ENCODE data around the gene KAT6B. TPM values are rescaled to one million over a fixed set of nuclear protein-coding genes. Genes with fewer than 3 reads are reported as not detected.

KAT6B gene
- total and polyA plus RNA-seq, 7 donors, result 2.1 to 21.3 (median 16.9) TPM

DNA sequence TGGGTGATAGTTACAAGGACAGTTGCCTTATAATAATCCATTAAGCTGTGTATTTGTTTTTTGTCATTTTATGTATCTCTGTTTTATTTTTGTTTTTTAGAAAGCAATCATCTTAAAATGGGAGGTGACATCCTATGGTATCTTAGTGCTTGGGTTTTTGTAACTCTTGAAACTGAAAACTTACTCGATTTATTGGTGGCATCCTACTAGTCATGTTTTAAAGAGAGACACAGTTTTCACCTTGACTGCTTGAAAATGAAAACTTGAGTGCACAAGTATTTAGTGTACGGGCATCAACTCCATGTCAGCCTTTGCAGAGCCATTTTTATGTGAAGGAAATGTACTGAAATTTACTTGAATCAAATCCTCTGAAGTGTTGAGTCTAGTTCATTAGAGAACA lies 181.2 kb downstream of the KAT6B start:
- TF ChIP-seq CTCF (IDR thresholded peaks at IDR 0.05), result no peak
- ATAC-seq, result no peak

DNA sequence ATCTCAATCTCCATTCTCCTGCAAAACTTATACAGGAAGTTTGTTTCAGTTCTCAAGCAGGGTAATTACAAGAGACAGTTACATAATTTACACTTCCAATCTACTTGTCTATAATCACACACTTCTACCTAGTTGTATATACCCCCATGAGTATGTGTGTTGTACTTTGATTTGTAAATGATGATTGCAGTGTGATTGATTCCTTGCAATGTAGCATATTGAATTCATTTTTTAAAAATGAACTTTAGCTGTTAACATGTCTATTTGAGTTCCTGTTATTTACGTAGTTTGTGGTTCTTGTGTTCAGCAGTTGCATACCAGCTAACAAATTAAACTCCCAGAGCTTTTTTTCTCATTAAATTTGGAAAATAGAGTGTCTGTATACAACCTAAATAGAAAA lies 182.6 kb downstream of the KAT6B start:
- no peak for ATAC-seq
- Histone ChIP-seq H3K27ac (no peak overlapping the region), H3K9me3 (no peaks in the 10 kb centered on the region), H3K4me1 (peaks cover 7% of the 10 kb centered on the region), H3K27me3 (ENCODE audit: insufficient read depth in 3 of 3, low read length in 2 of 3) (no peaks in the 10 kb centered on the region), H3K4me3 (no peak overlapping the region), H3K36me3 (ENCODE audit: insufficient read depth in 1 of 2, low read depth in 1 of 2) (peaks cover 0 to 3% of the 10 kb centered on the region in 2 donors)
- intact Hi-C loops (cut with DNase I), result no loop called here
- WGBS, 3 donors, result 87 to 95% (median 91%) methylated on average over 1 of the region's 1 CpG
- TF ChIP-seq CTCF (IDR thresholded peaks at IDR 0.05), result no peak
- DNase-seq, result no peak

More for the DNA sequence above, 181.2 kb downstream of the KAT6B start:
- DNase-seq, result no peak
- H3K4me1 ChIP-seq, result peaks cover 7% of the 10 kb centered on the region
- peaks cover 0 to 4% of the 10 kb centered on the region in 2 donors for H3K36me3 ChIP-seq (ENCODE audit: insufficient read depth in 1 of 2, low read depth in 1 of 2)
- WGBS, 3 donors, result 86 to 99% (median 95%) methylated on average over 2 of the region's 2 CpGs
- intact Hi-C loops (cut with DNase I), result no loop called here
- no peaks in the 10 kb centered on the region for H3K27me3 ChIP-seq (ENCODE audit: insufficient read depth in 3 of 3, low read length in 2 of 3)
- H3K27ac ChIP-seq, result no peak overlapping the region
- H3K9me3 ChIP-seq, result no peaks in the 10 kb centered on the region
- no peak overlapping the region for H3K4me3 ChIP-seq

- no peak for TF ChIP-seq CTCF (IDR thresholded peaks at IDR 0.05)
- Histone ChIP-seq H3K27ac (no peak overlapping the region), H3K9me3 (no peaks in the 10 kb centered on the region), H3K36me3 (ENCODE audit: insufficient read depth in 1 of 2, low read depth in 1 of 2) (peaks cover 0 to 3% of the 10 kb centered on the region in 2 donors), H3K27me3 (ENCODE audit: insufficient read depth in 3 of 3, low read length in 2 of 3) (no peaks in the 10 kb centered on the region), H3K4me1 (peaks cover 7% of the 10 kb centered on the region), H3K4me3 (no peak overlapping the region)
- DNase-seq, result no peak
- ATAC-seq, result no peak
- 77 to 94% (median 80%) methylated on average over 5 of the region's 5 CpGs for WGBS, 3 donors
- intact Hi-C loops (cut with DNase I), result no loop called here
These were observed 183.0 kb downstream of the KAT6B start for GRCh38 chr10:75009426-75009825.

DNA sequence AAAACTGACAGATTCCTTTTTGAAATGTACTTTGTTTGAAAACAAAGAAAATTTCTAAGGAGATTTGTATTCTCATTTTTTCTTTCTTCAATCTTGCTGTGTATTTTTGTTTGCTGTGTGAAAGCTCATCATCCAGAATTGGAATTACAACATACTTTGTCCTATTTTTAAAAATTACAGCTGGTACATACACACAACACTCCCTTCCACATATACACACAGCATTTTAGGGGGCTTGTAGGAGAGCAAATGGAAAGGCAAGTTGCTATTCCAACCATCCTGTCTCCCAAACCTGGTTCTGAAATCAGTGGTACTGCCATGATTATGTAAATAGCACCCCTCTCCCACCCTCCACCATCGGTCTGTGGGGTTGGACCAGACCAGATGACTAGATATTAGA lies 184.0 kb downstream of the KAT6B start:
- no peak overlapping the region for H3K27ac ChIP-seq
- no peak for TF ChIP-seq CTCF (IDR thresholded peaks at IDR 0.05)
- intact Hi-C loops (cut with DNase I), result no loop called here
- WGBS, 3 donors, result 95 to 97% (median 96%) methylated on average over 1 of the region's 1 CpG
- ATAC-seq (peak in 1 of 4 donors; percentile 50), DNase-seq (no peak)
- peaks cover 13% of the 10 kb centered on the region for H3K4me1 ChIP-seq
- no peaks in the 10 kb centered on the region for H3K27me3 ChIP-seq (ENCODE audit: insufficient read depth in 3 of 3, low read length in 2 of 3)
- peaks cover 0 to 3% of the 10 kb centered on the region in 2 donors for H3K36me3 ChIP-seq (ENCODE audit: insufficient read depth in 1 of 2, low read depth in 1 of 2)
- no peak overlapping the region for H3K4me3 ChIP-seq
- H3K9me3 ChIP-seq, result no peaks in the 10 kb centered on the region

- TF ChIP-seq CTCF (IDR thresholded peaks at IDR 0.05), result no peak
- intact Hi-C loops (cut with DNase I), result no loop called here
These were observed 184.8 kb downstream of the KAT6B start for GRCh38 chr10:75011221-75011620.

More at GRCh38 chr10:75011221-75011620, 184.8 kb downstream of the KAT6B start:
- Histone ChIP-seq H3K27ac (no peak overlapping the region), H3K36me3 (ENCODE audit: insufficient read depth in 1 of 2, low read depth in 1 of 2) (peaks cover 0 to 3% of the 10 kb centered on the region in 2 donors), H3K4me1 (peaks cover 16% of the 10 kb centered on the region), H3K9me3 (no peaks in the 10 kb centered on the region), H3K27me3 (ENCODE audit: insufficient read depth in 3 of 3, low read length in 2 of 3) (no peaks in the 10 kb centered on the region), H3K4me3 (no peak overlapping the region)
- ATAC-seq (no peak), DNase-seq (no peak)
- 79 to 85% (median 80%) methylated on average over 1 of the region's 1 CpG for WGBS, 3 donors
